Measurements from ENCODE around the gene TBC1D12. TPM values are rescaled to one million over a fixed set of nuclear protein-coding genes. Genes with fewer than 3 reads are reported as not detected.
A peak's percentile ranks its signal among the peaks of the same experiment; 100 is the strongest.

TBC1D12 gene
- total RNA-seq, 1 donor from 2014 or later = 10.1 TPM

DNA sequence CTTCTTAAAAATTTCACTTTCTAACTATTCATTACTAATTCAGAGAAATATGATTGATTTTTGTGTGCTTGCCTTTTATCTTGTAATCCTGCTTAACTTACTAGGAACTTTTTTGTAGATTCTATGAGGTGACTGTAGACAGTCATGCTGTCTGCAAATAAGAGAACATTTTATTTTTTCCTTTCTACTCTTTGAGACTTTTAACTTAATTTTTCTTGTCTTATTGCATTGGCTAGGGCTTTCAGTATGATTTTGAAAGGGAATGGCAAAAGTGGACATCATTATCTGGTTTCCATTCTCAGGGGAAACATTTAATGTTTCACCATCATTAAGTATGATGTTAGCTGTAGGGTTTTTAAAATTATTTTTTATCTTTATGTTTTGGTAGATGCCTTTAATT, 23.6 kb downstream of the TBC1D12 start:
- peaks cover 16% of the 10 kb centered on the region for H3K9me3 Mint-ChIP-seq
- H3K27me3 Mint-ChIP-seq (ENCODE audit: low read depth) = no peaks in the 10 kb centered on the region
- H3K4me3 Mint-ChIP-seq = no peak overlapping the region
- TF ChIP-seq, protein P1, sequence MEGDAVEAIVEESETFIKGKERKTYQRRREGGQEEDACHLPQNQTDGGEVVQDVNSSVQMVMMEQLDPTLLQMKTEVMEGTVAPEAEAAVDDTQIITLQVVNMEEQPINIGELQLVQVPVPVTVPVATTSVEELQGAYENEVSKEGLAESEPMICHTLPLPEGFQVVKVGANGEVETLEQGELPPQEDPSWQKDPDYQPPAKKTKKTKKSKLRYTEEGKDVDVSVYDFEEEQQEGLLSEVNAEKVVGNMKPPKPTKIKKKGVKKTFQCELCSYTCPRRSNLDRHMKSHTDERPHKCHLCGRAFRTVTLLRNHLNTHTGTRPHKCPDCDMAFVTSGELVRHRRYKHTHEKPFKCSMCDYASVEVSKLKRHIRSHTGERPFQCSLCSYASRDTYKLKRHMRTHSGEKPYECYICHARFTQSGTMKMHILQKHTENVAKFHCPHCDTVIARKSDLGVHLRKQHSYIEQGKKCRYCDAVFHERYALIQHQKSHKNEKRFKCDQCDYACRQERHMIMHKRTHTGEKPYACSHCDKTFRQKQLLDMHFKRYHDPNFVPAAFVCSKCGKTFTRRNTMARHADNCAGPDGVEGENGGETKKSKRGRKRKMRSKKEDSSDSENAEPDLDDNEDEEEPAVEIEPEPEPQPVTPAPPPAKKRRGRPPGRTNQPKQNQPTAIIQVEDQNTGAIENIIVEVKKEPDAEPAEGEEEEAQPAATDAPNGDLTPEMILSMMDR (IDR thresholded peaks at IDR 0.05; ENCODE audit: unreplicated experiment) = no peak
- no peak for DNase-seq (ENCODE audit: low spot score in 2 of 2, unreplicated experiment in 2 of 2)
- no peak overlapping the region for H3K27ac Mint-ChIP-seq
- peaks cover 12% of the 10 kb centered on the region for H3K4me1 Mint-ChIP-seq
- peaks cover 10% of the 10 kb centered on the region for H3K36me3 Mint-ChIP-seq

DNA sequence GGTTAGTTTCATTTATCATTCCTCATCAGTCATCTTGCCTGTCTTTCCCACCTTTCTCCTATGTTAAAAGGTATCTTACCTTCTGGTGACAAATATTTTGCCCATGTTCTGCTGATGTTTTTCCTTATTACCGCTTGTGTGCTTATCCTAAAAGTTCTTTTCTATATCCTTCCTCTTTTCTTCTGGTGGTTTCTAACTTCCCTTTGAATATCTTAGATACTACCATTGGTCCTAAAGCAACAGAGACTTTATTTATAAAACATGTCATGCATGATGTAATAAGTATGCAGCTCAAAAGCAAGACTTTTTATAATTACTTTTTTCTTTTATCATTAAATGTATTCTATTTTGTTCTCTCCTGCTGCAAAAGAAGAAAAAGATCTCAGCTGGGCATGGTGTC, 24.8 kb downstream of the TBC1D12 start:
- Mint-ChIP-seq H3K4me3 (no peak overlapping the region), H3K27ac (no peak overlapping the region), H3K9me3 (peaks cover 13% of the 10 kb centered on the region), H3K4me1 (peaks cover 19% of the 10 kb centered on the region), H3K36me3 (peaks cover 10% of the 10 kb centered on the region), H3K27me3 (ENCODE audit: low read depth) (no peaks in the 10 kb centered on the region)
- DNase-seq (ENCODE audit: low spot score in 2 of 2, unreplicated experiment in 2 of 2) = no peak
- TF ChIP-seq, protein P1 (IDR thresholded peaks at IDR 0.05; ENCODE audit: unreplicated experiment) = no peak

DNA sequence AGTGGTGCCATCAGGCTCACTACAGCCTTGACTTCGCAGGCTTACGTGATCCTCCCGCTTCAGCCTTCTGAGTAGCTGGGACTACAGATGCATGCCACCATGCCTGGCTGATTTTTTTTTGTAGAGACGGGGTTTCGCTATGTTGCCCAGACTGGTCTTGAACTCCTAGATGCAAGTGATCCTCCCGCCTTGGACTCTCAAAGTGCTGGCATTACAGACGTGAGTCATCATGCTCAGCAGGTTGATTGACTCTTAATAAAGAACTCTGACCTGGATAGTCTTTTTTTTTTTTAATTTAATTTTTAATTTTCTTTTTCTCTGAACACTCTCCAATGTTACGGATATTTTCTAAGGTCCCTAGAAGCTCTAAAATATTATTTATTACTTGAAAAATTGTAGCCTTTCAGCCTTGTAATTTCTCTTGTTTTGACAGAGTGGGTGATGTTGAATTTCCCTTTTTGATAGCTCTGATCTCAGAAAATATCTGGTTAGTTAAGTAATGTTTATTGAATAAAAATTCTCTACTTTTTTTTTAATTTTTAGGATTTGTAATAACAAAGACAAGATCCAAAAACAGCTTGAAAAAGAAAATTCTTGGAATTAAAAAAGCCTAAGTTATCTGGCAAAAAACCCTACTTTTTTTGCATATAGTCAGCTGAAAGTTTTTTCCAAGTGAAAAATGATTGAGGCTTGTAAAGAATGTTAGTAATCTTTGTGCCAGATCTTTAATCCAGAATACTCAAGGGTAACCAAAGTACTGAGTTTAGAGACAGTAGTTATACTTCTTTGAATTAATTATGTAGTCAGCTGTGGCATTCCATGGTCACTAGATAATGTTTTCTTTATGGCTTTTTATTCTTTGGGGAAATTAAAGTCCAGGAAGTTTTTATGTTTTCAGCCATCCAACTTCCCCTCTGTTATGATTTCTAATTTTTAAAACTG, 26.7 kb downstream of the TBC1D12 start:
- Mint-ChIP-seq H3K36me3 (peaks cover 10% of the 10 kb centered on the region), H3K4me1 (peaks cover 26% of the 10 kb centered on the region), H3K27ac (peak overlapping the region; percentile 79), H3K27me3 (ENCODE audit: low read depth) (no peaks in the 10 kb centered on the region), H3K9me3 (peaks cover 13% of the 10 kb centered on the region), H3K4me3 (no peak overlapping the region)
- TF ChIP-seq, protein P1 (IDR thresholded peaks at IDR 0.05; ENCODE audit: unreplicated experiment) = no peak
- DNase-seq (ENCODE audit: low spot score in 2 of 2, unreplicated experiment in 2 of 2) = no peak

DNA sequence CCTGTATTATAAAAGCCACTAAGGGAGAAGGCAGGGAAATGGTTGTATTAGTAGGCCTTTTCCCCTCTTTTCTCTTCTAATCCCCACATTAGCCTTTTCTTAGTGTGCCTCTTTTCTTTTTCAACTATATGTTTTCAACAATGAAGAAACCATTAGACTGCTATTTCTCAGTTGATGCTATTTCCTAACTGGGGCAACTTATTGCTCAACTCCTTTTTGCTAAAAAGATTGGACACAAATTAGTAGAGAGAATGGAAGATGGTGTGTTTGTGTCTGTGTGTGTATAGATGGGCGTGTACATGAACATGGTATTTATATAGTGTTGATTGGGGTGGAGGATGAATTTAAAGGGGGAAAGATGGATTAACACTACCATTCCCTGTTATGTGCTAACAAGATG, 28.4 kb downstream of the TBC1D12 start:
- no peak overlapping the region for H3K27ac Mint-ChIP-seq
- no peaks in the 10 kb centered on the region for H3K27me3 Mint-ChIP-seq (ENCODE audit: low read depth)
- H3K4me3 Mint-ChIP-seq = no peak overlapping the region
- peaks cover 4% of the 10 kb centered on the region for H3K36me3 Mint-ChIP-seq
- peaks cover 6% of the 10 kb centered on the region for H3K9me3 Mint-ChIP-seq
- TF ChIP-seq, protein P1 (IDR thresholded peaks at IDR 0.05; ENCODE audit: unreplicated experiment) = no peak
- peaks cover 29% of the 10 kb centered on the region for H3K4me1 Mint-ChIP-seq
- DNase-seq (ENCODE audit: low spot score in 2 of 2, unreplicated experiment in 2 of 2) = no peak

DNA sequence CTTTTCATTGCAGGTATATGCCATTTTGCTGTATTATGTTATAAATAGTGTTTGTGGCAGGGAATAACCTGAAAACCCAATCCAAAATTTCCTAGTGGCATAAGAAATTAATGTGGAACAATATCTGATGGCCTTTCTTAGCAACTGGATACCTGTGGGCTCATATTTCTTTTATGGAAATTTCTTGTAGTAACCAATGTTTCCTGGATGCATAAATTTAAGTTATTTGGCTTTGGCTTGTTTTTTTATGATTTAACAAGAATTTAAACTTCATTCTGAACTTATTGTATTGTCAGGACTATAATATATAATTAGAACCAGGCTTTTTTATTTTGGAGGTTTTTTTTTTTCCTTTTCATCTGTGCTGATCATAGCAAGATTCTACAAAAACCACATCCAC, 30.1 kb downstream of the TBC1D12 start:
- Mint-ChIP-seq H3K4me1 (peaks cover 31% of the 10 kb centered on the region), H3K27me3 (ENCODE audit: low read depth) (no peaks in the 10 kb centered on the region), H3K9me3 (peaks cover 6% of the 10 kb centered on the region), H3K27ac (no peak overlapping the region), H3K4me3 (no peak overlapping the region), H3K36me3 (peaks cover 7% of the 10 kb centered on the region)
- no peak for DNase-seq (ENCODE audit: low spot score in 2 of 2, unreplicated experiment in 2 of 2)
- TF ChIP-seq, protein P1 (IDR thresholded peaks at IDR 0.05; ENCODE audit: unreplicated experiment) = no peak
